ENCODE data around the gene CEP70.

Gene CEP70

GRCh38 chr3:138451595-138452162, 142.4 kb downstream of the CEP70 start:
- no peak for DNase-seq (ENCODE audit: low spot score)

DNA sequence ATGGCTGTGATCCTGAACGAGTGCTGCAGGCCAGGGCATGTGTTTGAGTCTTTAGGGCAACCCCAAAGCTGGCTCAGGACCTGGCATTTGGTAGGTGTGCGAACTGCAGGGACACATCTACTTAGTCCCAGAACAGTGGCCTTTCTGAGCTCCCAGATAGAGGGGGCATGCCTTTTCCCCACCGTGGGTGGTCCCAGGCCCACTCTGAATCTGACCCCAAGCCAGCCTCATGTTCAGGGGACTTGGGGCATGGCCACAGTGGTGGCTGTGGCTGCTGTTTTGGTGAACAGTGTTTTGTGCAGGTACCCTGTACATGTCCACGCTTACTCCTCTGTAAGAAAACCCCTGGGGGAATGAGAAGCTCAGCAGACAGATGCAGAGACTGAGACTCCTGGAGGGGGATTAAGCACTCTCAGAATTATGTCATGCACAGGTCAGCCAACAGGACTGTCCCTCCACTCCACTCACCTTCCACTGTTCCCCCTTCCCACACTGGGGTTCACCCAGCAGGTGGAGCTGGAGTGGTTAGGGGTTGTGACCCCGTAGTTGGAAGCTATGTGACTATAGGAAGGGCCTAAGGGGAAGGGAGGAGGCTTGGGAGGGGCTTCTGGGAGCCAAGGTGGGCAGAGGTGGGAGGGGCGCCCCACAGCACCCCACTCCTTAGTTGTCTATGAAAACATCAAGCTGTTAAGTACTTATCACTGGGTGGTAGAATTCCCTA, 143.2 kb downstream of the CEP70 start:
- no peak for DNase-seq (ENCODE audit: low spot score)

- DNase-seq (ENCODE audit: low spot score): no peak
Observed at GRCh38 chr3:138450181-138450580, 143.9 kb downstream of the CEP70 start.

DNA sequence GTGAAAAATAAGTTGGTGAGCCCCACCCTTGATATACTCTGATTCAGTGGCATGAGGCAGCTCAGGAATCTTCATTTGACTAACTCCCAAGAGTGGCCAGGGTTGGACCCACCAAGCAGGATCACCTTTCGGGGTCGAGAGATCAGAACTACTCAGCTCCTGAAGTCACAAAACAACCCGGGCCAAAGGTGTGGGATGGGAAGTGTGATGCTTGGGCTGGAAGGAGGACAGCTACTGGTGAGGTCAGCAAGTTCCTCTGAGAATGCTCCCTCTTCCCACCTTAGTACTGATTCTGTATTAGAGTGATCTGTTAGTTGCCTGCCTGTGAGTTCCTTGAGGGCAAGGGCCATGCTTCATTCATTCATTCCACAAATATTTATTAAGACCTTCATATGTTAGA, 144.6 kb downstream of the CEP70 start:
- DNase-seq (ENCODE audit: low spot score): no peak

GRCh38 chr3:138448631-138449030, 145.4 kb downstream of the CEP70 start:
- no peak for DNase-seq (ENCODE audit: low spot score)

- DNase-seq (ENCODE audit: low spot score): no peak
Observed at GRCh38 chr3:138445654-138446053, 148.4 kb downstream of the CEP70 start.

GRCh38 chr3:138445236-138445635, 148.8 kb downstream of the CEP70 start:
- no peak for DNase-seq (ENCODE audit: low spot score)

Data from pons (tissue), 1 donor.